Muscle layer of colon (tissue), 2 donors: ENCODE data around the gene MDM2.

Source experiments
- H3K27ac ChIP-seq: one replicate; pipeline ENCODE4 v1.7.0; 2013; ENCODE audit warnings: low read depth, mild to moderate bottlenecking, low read length, moderate library complexity
- H3K27me3 ChIP-seq, 2 donors: one replicate each; pipeline ENCODE4 v1.7.0; 2013; ENCODE audit warnings: low read length in 2 of 2, mild to moderate bottlenecking in 2 of 2; ENCODE audit not compliant: insufficient read depth in 2 of 2, control insufficient read depth in 1 of 2
- H3K36me3 ChIP-seq: one replicate; pipeline ENCODE4 v1.7.0; 2013; ENCODE audit warnings: mild to moderate bottlenecking, low read length; ENCODE audit not compliant: insufficient read depth
- H3K4me1 ChIP-seq: one replicate; pipeline ENCODE4 v1.7.0; 2013; ENCODE audit warnings: mild to moderate bottlenecking, low read length; ENCODE audit not compliant: insufficient read depth
- H3K4me3 ChIP-seq, 2 donors: one replicate each; pipeline ENCODE4 v1.7.0; 2013; ENCODE audit warnings: low read length in 2 of 2, low read depth in 1 of 2, mild to moderate bottlenecking in 1 of 2, moderate library complexity in 1 of 2
- H3K9ac ChIP-seq: one replicate; pipeline ENCODE4 v1.7.0; 2013; ENCODE audit warnings: low read length
- H3K9me3 ChIP-seq: one replicate; pipeline ENCODE4 v1.7.0; 2013; ENCODE audit warnings: mild to moderate bottlenecking, low read length
- donor health status: abdominal sarcoma.
- donor health status: Adenocarcinoma of cecum.

The MDM2 gene

GRCh38 chr12:68878283-68878682, 70.3 kb downstream of the MDM2 start:
- H3K36me3 ChIP-seq: no peaks in the 10 kb centered on the region
- H3K27me3 ChIP-seq: no peaks in the 10 kb centered on the region

GRCh38 chr12:68878846-68879245, 70.9 kb downstream of the MDM2 start:
- no peak overlapping the region for H3K9ac ChIP-seq
- no peaks in the 10 kb centered on the region for H3K4me1 ChIP-seq
- H3K27ac ChIP-seq: no peak overlapping the region
- no peak overlapping the region for H3K4me3 ChIP-seq
- no peaks in the 10 kb centered on the region for H3K9me3 ChIP-seq
- no peaks in the 10 kb centered on the region for H3K27me3 ChIP-seq
- no peaks in the 10 kb centered on the region for H3K36me3 ChIP-seq

More at GRCh38 chr12:68878283-68878682, 70.3 kb downstream of the MDM2 start:
- no peak overlapping the region for H3K9ac ChIP-seq
- H3K4me3 ChIP-seq: no peak overlapping the region
- no peaks in the 10 kb centered on the region for H3K9me3 ChIP-seq
- H3K27ac ChIP-seq: no peak overlapping the region
- H3K4me1 ChIP-seq: no peaks in the 10 kb centered on the region

DNA sequence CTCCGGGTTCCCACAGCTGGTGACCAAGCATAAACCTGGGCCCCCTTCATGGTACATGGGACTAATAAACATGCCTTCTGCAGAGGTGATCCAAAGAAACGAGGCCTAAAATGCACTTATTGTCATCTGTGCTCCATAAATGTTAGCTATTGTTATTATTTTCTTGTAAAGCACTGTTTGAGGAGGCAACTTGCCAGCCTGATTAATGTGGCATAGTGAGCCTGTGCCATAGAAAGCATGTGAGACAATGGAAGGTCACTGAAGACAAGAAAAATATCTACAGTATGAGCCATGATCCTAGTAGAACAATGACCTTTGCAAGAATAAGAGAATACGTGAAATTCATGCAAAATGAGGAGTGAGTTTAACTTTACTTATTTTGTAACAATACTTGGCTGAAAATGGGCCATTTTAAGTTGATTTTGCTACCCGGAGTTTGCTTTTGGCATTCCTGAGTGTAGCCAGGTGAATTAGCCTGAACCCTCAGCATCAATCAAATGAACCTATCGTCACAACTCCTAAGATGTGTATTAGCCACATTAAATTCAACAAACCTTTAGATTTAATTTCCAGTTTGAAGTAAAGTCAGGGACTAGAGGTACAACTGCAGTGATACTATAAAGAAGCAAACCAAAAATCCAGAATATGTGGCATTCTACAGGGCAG, 72.8 kb downstream of the MDM2 start:
- Histone ChIP-seq H3K27me3 (no peaks in the 10 kb centered on the region), H3K36me3 (no peaks in the 10 kb centered on the region), H3K9ac (no peak overlapping the region), H3K9me3 (no peaks in the 10 kb centered on the region), H3K4me1 (no peaks in the 10 kb centered on the region), H3K27ac (no peak overlapping the region), H3K4me3 (no peak overlapping the region)

- no peak overlapping the region for H3K4me3 ChIP-seq
- H3K36me3 ChIP-seq: no peaks in the 10 kb centered on the region
- no peak overlapping the region for H3K9ac ChIP-seq
- H3K9me3 ChIP-seq: no peaks in the 10 kb centered on the region
- no peak overlapping the region for H3K27ac ChIP-seq
- no peaks in the 10 kb centered on the region for H3K4me1 ChIP-seq
- H3K27me3 ChIP-seq: no peaks in the 10 kb centered on the region
Observed at GRCh38 chr12:68882251-68882964, 74.4 kb downstream of the MDM2 start.

DNA sequence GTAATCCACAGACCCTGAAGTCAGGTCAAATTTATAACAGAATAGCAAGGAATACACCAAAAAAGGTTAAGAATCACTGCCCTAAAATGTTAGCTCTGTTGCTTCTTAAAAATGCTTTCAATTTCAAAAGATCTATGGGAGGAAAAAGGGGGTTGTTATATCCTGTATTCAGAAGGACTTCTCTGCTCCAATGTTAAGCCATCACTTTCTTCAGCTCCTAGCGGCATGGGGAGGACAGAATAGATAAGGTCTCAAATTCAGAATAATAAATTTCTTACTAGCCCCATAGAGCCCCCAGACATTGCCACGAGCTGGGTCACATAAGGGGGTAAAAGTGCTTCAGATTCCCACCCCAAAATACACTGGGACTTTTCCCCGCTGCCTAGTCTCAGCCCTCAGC, 75.2 kb downstream of the MDM2 start:
- Histone ChIP-seq H3K27ac (no peak overlapping the region), H3K36me3 (no peaks in the 10 kb centered on the region), H3K4me3 (no peak overlapping the region), H3K9ac (no peak overlapping the region), H3K9me3 (no peaks in the 10 kb centered on the region), H3K27me3 (no peaks in the 10 kb centered on the region), H3K4me1 (no peaks in the 10 kb centered on the region)

DNA sequence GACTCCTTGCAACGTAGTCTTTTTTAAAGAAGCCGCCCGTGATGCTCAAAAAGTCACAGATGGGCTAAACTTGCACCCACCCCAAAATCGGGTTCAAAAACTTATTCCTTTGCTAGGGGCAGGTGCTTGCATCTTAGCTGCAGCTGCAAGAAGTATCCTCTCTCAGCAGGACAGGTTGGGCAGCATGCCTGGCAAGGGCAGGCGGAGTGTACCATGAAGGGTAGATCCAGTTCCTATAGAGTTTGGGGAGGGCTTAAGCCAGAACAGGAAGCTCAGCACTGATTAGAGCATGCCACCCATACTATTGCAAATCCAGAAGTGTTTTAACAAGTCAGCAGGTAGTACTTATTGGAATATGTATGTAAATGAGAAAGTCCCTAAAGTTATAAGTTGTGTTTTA, 76.3 kb downstream of the MDM2 start:
- no peak overlapping the region for H3K9ac ChIP-seq
- no peaks in the 10 kb centered on the region for H3K4me1 ChIP-seq
- H3K9me3 ChIP-seq: no peaks in the 10 kb centered on the region
- H3K36me3 ChIP-seq: no peaks in the 10 kb centered on the region
- H3K27ac ChIP-seq: no peak overlapping the region
- no peak overlapping the region for H3K4me3 ChIP-seq
- H3K27me3 ChIP-seq: no peaks in the 10 kb centered on the region

- Histone ChIP-seq H3K36me3 (no peaks in the 10 kb centered on the region), H3K27ac (no peak overlapping the region), H3K9ac (no peak overlapping the region), H3K4me1 (no peaks in the 10 kb centered on the region), H3K9me3 (no peaks in the 10 kb centered on the region), H3K4me3 (no peak overlapping the region), H3K27me3 (no peaks in the 10 kb centered on the region)
Observed at GRCh38 chr12:68885381-68885780, 77.4 kb downstream of the MDM2 start.

DNA sequence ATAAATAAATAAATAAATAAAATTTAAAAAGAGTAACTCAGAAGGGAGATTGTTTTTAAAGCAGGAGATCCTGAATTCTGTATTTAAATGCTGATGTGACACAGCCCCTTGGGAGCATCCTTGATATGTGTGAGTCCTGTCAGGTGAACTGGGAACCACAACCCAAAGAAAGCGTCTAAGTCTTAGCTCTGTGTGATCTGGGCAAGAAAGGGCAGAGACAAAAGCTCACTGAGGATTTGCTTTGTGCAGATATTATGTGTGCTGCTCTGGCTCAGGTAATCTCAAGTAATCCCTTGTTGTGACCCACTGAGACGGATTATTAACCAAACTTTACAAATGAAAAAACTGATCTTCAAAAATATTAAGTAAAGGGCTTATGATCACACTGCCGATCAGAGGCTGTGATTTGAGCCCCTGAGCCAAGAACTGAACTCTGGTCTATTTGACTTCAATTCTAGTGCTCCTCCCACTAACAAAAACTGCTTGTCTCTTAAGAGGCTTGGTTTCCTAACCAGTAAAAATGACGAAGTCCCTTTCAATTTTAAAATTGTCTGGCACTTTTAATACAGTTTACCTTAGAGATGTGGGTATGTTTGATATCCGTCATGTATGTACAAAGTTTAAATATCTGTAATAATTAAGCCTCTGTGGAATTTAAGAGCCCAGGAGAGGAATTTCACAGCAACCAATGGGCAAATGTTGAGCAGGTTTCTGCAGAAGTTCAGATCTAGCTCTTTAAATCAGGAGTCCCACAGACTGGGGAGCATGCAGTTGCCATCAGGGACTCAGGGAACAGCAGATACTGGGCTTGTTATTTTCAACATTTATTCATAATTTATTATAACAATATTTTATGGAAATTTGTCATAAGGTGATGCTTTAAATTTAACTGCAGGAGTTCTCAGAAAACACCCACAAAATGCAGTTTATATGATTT, 78.9 kb downstream of the MDM2 start:
- Histone ChIP-seq H3K9me3 (no peaks in the 10 kb centered on the region), H3K36me3 (no peaks in the 10 kb centered on the region), H3K27me3 (no peaks in the 10 kb centered on the region), H3K4me1 (no peaks in the 10 kb centered on the region), H3K9ac (no peak overlapping the region), H3K4me3 (no peak overlapping the region), H3K27ac (no peak overlapping the region)

GRCh38 chr12:68887641-68888040, 79.7 kb downstream of the MDM2 start:
- no peaks in the 10 kb centered on the region for H3K4me1 ChIP-seq
- H3K36me3 ChIP-seq: no peaks in the 10 kb centered on the region
- no peak overlapping the region for H3K9ac ChIP-seq
- H3K9me3 ChIP-seq: no peaks in the 10 kb centered on the region
- H3K27ac ChIP-seq: no peak overlapping the region
- H3K4me3 ChIP-seq: no peak overlapping the region
- no peaks in the 10 kb centered on the region for H3K27me3 ChIP-seq

DNA sequence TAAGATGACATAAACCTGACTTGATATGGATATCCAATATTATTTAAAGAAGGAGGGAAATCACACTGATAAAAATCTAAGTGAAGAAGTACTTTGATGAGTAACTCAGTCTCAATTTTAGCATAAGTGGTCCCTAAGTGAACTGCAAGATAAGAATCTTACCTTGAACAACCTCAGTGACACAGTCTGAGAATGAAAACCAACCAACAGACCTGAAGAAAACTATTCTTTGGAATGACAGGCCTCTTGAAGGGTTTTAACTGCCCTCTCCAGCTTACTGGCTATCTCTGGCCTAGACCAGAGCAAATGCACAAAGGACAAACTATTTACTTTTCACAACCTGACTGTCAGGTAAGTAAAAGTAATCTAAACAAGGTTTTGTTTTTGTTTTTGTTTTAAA, 80.3 kb downstream of the MDM2 start:
- no peak overlapping the region for H3K4me3 ChIP-seq
- no peaks in the 10 kb centered on the region for H3K27me3 ChIP-seq
- no peaks in the 10 kb centered on the region for H3K4me1 ChIP-seq
- H3K36me3 ChIP-seq: no peaks in the 10 kb centered on the region
- H3K9me3 ChIP-seq: no peaks in the 10 kb centered on the region
- no peak overlapping the region for H3K9ac ChIP-seq
- H3K27ac ChIP-seq: no peak overlapping the region

- H3K4me3 ChIP-seq: no peak overlapping the region
- H3K27ac ChIP-seq: no peak overlapping the region
- H3K27me3 ChIP-seq: no peaks in the 10 kb centered on the region
- H3K36me3 ChIP-seq: no peaks in the 10 kb centered on the region
- no peak overlapping the region for H3K9ac ChIP-seq
- no peaks in the 10 kb centered on the region for H3K9me3 ChIP-seq
- H3K4me1 ChIP-seq: no peaks in the 10 kb centered on the region
Observed at GRCh38 chr12:68890701-68891113, 82.7 kb downstream of the MDM2 start.
